Right atrium auricular region (tissue), 2 donors: ENCODE results near the gene ATG2B. TPM values are rescaled to one million over a fixed set of nuclear protein-coding genes. Genes with fewer than 3 reads are reported as not detected.

Experiments used
- DNase-seq: peaks from one replicate; pipeline ENCODE4 v3.0.0-alpha.2; 2019; ENCODE audit warnings: low spot score
- H3K27ac ChIP-seq, 2 donors: fragments of 200-600 bp; sonication (generic); 1 replicate in 1 of 2; 2 replicates in 1 of 2; pipeline ENCODE4 v1.5.1; 2016 to 2019
- H3K27me3 ChIP-seq, 2 donors: fragments of 200-600 bp; sonication (generic); one replicate each; pipeline versions ENCODE4 v1.5.1 to v1.6.0; 2017 to 2019
- H3K36me3 ChIP-seq: fragments of 200-600 bp; sonication (generic); one replicate; pipeline ENCODE4 v1.5.1; 2016
- H3K4me1 ChIP-seq, 2 donors: fragments of 200-600 bp; sonication (generic); one replicate each; pipeline versions ENCODE4 v1.5.1 to v1.6.0; 2017 to 2019
- H3K4me3 ChIP-seq, 2 donors: fragments of 200-600 bp; sonication (generic); 1 replicate in 1 of 2; 2 replicates in 1 of 2; pipeline ENCODE4 v1.5.1; 2017 to 2019; ENCODE audit warnings: mild to moderate bottlenecking in 1 of 2, moderate library complexity in 1 of 2
- H3K9me3 ChIP-seq, 2 donors: fragments of 200-600 bp; sonication (generic); one replicate each; pipeline ENCODE4 v1.5.1; 2019
- CTCF ChIP-seq, 2 donors: fragments of 200-600 bp; sonication (generic); IDR thresholded peaks; one replicate each; pipeline ENCODE4 v1.5.1; 2019; ENCODE audit warnings: antibody characterized with exemption in 2 of 2
- total RNA-seq, 2 donors: library from RNA; depleted of rRNA; stranded (reverse); fragments of >200 nt; gene quantifications; one replicate each; pipeline ENCODE4 v1.1.0, GENCODE V29; 2016

The ATG2B gene
- total RNA-seq, 2 donors from 2014 or later, result 15.1 to 16.2 TPM

- no peak overlapping the region for H3K27ac ChIP-seq
- no peak for DNase-seq
- no peaks in the 10 kb centered on the region for H3K4me1 ChIP-seq
- H3K36me3 ChIP-seq, result peaks cover 13% of the 10 kb centered on the region
- no peaks in the 10 kb centered on the region for H3K27me3 ChIP-seq
- no peak for TF ChIP-seq CTCF (IDR thresholded peaks at IDR 0.05)
- no peak overlapping the region for H3K4me3 ChIP-seq
- no peaks in the 10 kb centered on the region for H3K9me3 ChIP-seq
These were observed 22.2 kb upstream of the ATG2B start for GRCh38 chr14:96385385-96385784.

DNA sequence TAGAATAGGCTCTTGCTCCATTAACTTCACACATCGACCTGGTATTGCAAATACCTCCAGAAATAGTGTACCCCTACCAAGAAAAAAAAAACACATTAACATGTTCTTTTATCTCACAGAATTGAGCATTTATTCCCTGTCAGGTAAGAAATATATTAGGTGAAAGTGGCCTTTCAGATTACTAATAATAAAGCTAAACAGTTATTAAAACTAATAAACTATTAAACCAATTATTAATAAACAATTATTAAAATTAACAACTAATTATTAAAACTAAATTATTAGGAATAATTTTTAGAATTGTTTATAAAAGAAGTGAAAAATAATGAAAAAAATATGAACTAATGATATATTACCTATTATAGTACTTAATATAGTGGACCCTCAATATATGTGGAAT lies 21.6 kb upstream of the ATG2B start:
- TF ChIP-seq CTCF (IDR thresholded peaks at IDR 0.05), result no peak
- Histone ChIP-seq H3K4me1 (no peaks in the 10 kb centered on the region), H3K9me3 (no peaks in the 10 kb centered on the region), H3K27me3 (no peaks in the 10 kb centered on the region), H3K27ac (no peak overlapping the region), H3K4me3 (no peak overlapping the region), H3K36me3 (peaks cover 13% of the 10 kb centered on the region)
- no peak for DNase-seq

DNA sequence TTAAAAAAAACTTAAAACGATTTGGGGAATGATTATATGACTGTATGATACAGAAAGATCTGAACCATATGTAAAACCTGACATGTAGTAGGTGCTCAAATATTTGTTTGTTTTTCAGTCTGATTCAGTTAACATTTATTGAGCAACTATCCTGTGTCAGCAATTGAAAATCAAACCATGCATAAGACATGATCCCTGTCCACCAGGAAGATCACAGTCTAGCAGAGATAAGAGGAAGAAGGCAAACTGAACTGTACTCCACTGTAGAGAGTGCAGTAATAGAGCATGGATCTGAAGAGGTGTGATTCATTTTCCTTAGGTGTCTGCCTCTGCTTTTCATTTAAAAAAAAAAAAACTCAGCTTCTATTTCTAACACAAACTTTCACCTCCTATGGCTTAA lies 20.9 kb upstream of the ATG2B start:
- Histone ChIP-seq H3K27ac (no peak overlapping the region), H3K9me3 (no peaks in the 10 kb centered on the region), H3K4me1 (no peaks in the 10 kb centered on the region), H3K36me3 (peaks cover 13% of the 10 kb centered on the region), H3K27me3 (no peaks in the 10 kb centered on the region), H3K4me3 (no peak overlapping the region)
- no peak for TF ChIP-seq CTCF (IDR thresholded peaks at IDR 0.05)
- DNase-seq, result no peak

DNA sequence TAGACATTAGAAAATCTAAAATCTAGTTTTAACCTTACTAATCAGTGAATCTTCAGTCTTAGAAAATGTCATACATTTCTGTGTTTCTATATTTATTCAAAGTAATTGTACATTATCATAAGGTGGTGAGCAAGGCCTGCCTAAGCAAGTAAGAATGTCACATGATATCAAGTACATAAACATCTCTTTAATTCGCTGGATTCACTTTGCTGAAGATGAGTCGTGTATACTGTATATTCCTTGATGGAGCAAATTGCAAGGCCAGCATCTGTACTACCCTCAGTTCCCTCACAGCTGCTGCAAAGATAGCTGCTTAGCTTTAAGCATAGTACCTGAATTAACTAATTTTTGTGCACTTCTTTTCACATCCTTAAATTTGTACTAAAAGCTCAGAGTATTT lies 20.3 kb upstream of the ATG2B start:
- no peaks in the 10 kb centered on the region for H3K27me3 ChIP-seq
- no peak overlapping the region for H3K27ac ChIP-seq
- no peak for TF ChIP-seq CTCF (IDR thresholded peaks at IDR 0.05)
- H3K36me3 ChIP-seq, result peaks cover 13% of the 10 kb centered on the region
- H3K4me3 ChIP-seq, result no peak overlapping the region
- no peak for DNase-seq
- H3K4me1 ChIP-seq, result no peaks in the 10 kb centered on the region
- H3K9me3 ChIP-seq, result no peaks in the 10 kb centered on the region

DNA sequence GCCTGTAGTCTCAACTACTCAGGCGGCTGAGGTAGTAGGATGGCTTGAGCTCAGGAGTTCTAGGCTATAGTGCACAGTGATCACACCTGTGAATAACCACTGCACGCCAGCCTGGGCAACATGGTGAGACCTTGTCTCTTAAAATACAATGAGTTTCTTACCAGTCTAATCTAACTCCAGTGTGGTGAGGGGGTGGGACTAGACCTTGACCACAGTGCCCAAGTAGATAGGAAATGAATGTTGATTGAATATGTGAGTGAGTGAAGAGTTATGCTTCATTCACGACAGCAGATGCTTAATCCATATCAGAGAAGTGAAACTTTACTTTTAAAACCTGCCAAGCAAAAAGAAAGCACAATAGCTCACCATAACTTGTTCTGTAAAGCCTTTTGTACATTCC lies 17.6 kb upstream of the ATG2B start:
- H3K27me3 ChIP-seq, result no peaks in the 10 kb centered on the region
- no peaks in the 10 kb centered on the region for H3K9me3 ChIP-seq
- peaks cover 13% of the 10 kb centered on the region for H3K36me3 ChIP-seq
- H3K27ac ChIP-seq, result no peak overlapping the region
- no peak overlapping the region for H3K4me3 ChIP-seq
- DNase-seq, result no peak
- no peaks in the 10 kb centered on the region for H3K4me1 ChIP-seq
- no peak for TF ChIP-seq CTCF (IDR thresholded peaks at IDR 0.05)

DNA sequence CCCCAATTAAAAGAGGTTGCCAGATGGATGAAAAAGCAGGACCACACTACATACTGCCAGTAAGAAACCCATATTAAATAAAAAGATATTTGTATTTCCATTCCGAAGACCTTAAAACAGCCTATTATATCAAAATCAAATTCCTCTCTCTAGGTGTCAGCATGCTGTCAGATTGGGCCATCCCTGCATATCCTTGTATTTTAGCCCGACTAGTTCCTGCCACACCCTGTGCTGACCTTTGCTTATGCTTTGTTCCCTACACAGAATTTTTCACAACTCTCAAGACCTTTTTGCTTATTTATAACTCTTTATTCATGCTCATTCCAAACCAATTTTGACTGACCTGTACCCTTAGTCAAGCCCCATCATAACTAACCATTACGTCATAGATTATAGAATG lies 13.0 kb upstream of the ATG2B start:
- DNase-seq, result no peak
- no peak for TF ChIP-seq CTCF (IDR thresholded peaks at IDR 0.05)
- H3K36me3 ChIP-seq, result no peaks in the 10 kb centered on the region
- no peaks in the 10 kb centered on the region for H3K27me3 ChIP-seq
- no peak overlapping the region for H3K4me3 ChIP-seq
- no peaks in the 10 kb centered on the region for H3K4me1 ChIP-seq
- H3K9me3 ChIP-seq, result no peaks in the 10 kb centered on the region
- H3K27ac ChIP-seq, result no peak overlapping the region
